ENCODE measurements around the gene NAALADL1. TPM values are rescaled to one million over a fixed set of nuclear protein-coding genes. Genes with fewer than 3 reads are reported as not detected.

Gene NAALADL1
- total RNA-seq, 1 donor from 2014 or later, result not detected

GRCh38 chr11:65095974-65096806 lies 37.8 kb upstream of the NAALADL1 start, which contains the start of gene VPS51:
VPS51 (plus strand) TSS chr11:65096214; CDS start chr11:65096251, 37 bp downstream.
- H3K27me3 Mint-ChIP-seq (ENCODE audit: unreplicated experiment), result peaks cover 6% of the 10 kb centered on the region
- H3K36me3 Mint-ChIP-seq (ENCODE audit: low read depth, unreplicated experiment), result no peaks in the 10 kb centered on the region
- peak within 1 kb of the TSS; percentile 95 for H3K4me3 Mint-ChIP-seq (ENCODE audit: unreplicated experiment)
- H3K9me3 Mint-ChIP-seq (ENCODE audit: unreplicated experiment), result no peaks in the 10 kb centered on the region
- TF ChIP-seq, protein P1, sequence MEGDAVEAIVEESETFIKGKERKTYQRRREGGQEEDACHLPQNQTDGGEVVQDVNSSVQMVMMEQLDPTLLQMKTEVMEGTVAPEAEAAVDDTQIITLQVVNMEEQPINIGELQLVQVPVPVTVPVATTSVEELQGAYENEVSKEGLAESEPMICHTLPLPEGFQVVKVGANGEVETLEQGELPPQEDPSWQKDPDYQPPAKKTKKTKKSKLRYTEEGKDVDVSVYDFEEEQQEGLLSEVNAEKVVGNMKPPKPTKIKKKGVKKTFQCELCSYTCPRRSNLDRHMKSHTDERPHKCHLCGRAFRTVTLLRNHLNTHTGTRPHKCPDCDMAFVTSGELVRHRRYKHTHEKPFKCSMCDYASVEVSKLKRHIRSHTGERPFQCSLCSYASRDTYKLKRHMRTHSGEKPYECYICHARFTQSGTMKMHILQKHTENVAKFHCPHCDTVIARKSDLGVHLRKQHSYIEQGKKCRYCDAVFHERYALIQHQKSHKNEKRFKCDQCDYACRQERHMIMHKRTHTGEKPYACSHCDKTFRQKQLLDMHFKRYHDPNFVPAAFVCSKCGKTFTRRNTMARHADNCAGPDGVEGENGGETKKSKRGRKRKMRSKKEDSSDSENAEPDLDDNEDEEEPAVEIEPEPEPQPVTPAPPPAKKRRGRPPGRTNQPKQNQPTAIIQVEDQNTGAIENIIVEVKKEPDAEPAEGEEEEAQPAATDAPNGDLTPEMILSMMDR (IDR thresholded peaks at IDR 0.05; ENCODE audit: unreplicated experiment), result no peak
- H3K27ac Mint-ChIP-seq (ENCODE audit: unreplicated experiment), result peak within 1 kb of the TSS; percentile 96
- peaks cover 5% of the 10 kb centered on the region for H3K4me1 Mint-ChIP-seq (ENCODE audit: unreplicated experiment)
- peak; percentile 76 for DNase-seq (ENCODE audit: low spot score)

DNA sequence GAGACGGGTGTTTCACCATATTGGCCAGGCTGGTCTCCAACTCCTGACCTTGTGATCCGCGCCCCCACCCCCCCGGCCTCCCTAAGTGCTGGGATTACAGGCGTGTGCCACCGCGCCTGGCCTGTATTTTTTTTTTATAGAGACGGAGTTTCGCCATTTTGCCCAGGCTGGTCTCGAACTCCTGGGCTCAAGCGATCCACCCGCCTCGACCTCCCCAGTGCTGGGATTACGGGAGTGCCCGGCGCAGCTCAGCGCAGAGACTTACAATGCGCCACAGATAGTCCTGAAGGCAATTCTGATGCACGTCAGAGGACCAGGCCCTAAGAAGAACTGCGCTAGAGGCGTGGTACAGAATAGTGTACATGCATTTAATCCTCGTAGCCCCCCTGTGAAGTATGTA lies 37.1 kb upstream of the NAALADL1 start:
- Mint-ChIP-seq H3K4me3 (ENCODE audit: unreplicated experiment) (peak overlapping the region; percentile 88), H3K9me3 (ENCODE audit: unreplicated experiment) (no peaks in the 10 kb centered on the region), H3K27ac (ENCODE audit: unreplicated experiment) (peak overlapping the region; percentile 96), H3K36me3 (ENCODE audit: low read depth, unreplicated experiment) (no peaks in the 10 kb centered on the region), H3K4me1 (ENCODE audit: unreplicated experiment) (peaks cover 5% of the 10 kb centered on the region), H3K27me3 (ENCODE audit: unreplicated experiment) (peaks cover 6% of the 10 kb centered on the region)
- TF ChIP-seq, protein P1 (IDR thresholded peaks at IDR 0.05; ENCODE audit: unreplicated experiment), result no peak
- no peak for DNase-seq (ENCODE audit: low spot score)

DNA sequence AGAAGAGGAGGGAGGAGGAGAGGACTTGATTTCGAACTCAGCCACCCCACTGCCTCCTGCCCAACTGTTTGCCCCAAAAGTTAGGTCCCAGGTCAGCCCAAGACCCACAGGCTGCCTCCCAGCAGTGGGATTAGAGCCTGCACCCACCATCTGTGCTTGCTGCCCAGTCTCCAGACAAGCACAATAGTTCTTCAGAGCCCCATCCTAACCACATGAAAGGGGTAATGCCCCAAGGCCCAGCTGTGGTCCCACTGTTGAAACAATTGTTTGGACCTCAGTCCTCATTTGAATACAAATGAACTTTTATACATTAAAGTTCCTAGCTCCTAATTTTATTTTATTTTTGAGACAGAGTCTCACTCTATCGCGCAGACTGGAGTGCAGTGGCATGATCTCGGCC lies 32.3 kb upstream of the NAALADL1 start:
- peaks cover 5% of the 10 kb centered on the region for H3K27me3 Mint-ChIP-seq (ENCODE audit: unreplicated experiment)
- peaks cover 8% of the 10 kb centered on the region for H3K36me3 Mint-ChIP-seq (ENCODE audit: low read depth, unreplicated experiment)
- no peak overlapping the region for H3K4me3 Mint-ChIP-seq (ENCODE audit: unreplicated experiment)
- no peak overlapping the region for H3K27ac Mint-ChIP-seq (ENCODE audit: unreplicated experiment)
- TF ChIP-seq, protein P1 (IDR thresholded peaks at IDR 0.05; ENCODE audit: unreplicated experiment), result no peak
- H3K9me3 Mint-ChIP-seq (ENCODE audit: unreplicated experiment), result no peaks in the 10 kb centered on the region
- H3K4me1 Mint-ChIP-seq (ENCODE audit: unreplicated experiment), result peaks cover 2% of the 10 kb centered on the region
- DNase-seq (ENCODE audit: low spot score), result no peak

GRCh38 chr11:65089621-65090020 lies 31.3 kb upstream of the NAALADL1 start:
- peaks cover 10% of the 10 kb centered on the region for H3K36me3 Mint-ChIP-seq (ENCODE audit: low read depth, unreplicated experiment)
- H3K4me3 Mint-ChIP-seq (ENCODE audit: unreplicated experiment), result no peak overlapping the region
- no peak for DNase-seq (ENCODE audit: low spot score)
- no peak overlapping the region for H3K27ac Mint-ChIP-seq (ENCODE audit: unreplicated experiment)
- peaks cover 5% of the 10 kb centered on the region for H3K27me3 Mint-ChIP-seq (ENCODE audit: unreplicated experiment)
- no peaks in the 10 kb centered on the region for H3K9me3 Mint-ChIP-seq (ENCODE audit: unreplicated experiment)
- peaks cover 6% of the 10 kb centered on the region for H3K4me1 Mint-ChIP-seq (ENCODE audit: unreplicated experiment)
- TF ChIP-seq, protein P1 (IDR thresholded peaks at IDR 0.05; ENCODE audit: unreplicated experiment), result no peak

DNA sequence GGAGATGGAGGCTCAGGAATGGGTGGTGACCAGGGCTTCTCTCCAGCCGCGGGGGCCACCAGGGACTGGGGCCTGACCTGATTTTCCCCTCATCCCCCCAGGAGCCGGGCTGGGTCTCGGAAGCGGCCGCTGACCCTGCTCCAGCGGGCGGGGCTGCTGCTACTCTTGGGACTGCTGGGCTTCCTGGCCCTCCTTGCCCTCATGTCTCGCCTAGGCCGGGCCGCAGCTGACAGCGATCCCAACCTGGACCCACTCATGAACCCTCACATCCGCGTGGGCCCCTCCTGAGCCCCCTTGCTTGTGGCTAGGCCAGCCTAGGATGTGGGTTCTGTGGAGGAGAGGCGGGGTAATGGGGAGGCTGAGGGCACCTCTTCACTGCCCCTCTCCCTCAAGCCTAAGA lies 29.5 kb upstream of the NAALADL1 start:
- no peak for DNase-seq (ENCODE audit: low spot score)
- no peak overlapping the region for H3K4me3 Mint-ChIP-seq (ENCODE audit: unreplicated experiment)
- peaks cover 15% of the 10 kb centered on the region for H3K4me1 Mint-ChIP-seq (ENCODE audit: unreplicated experiment)
- H3K36me3 Mint-ChIP-seq (ENCODE audit: low read depth, unreplicated experiment), result peaks cover 10% of the 10 kb centered on the region
- H3K27ac Mint-ChIP-seq (ENCODE audit: unreplicated experiment), result no peak overlapping the region
- TF ChIP-seq, protein P1 (IDR thresholded peaks at IDR 0.05; ENCODE audit: unreplicated experiment), result no peak
- no peaks in the 10 kb centered on the region for H3K9me3 Mint-ChIP-seq (ENCODE audit: unreplicated experiment)
- peaks cover 8% of the 10 kb centered on the region for H3K27me3 Mint-ChIP-seq (ENCODE audit: unreplicated experiment)

Measured in endothelial cell (in vitro differentiated cells).